NCI-H2196 treated with DMSO at 0.1 percent for 48 hours (cell line): Measurements from ENCODE around the gene AFTPH.

Experiments
- DNase-seq: peaks from one replicate; lab custom pipeline; 2025; ENCODE audit not compliant: unreplicated experiment; lab: John Stamatoyannopoulos, UW

The AFTPH gene

DNA sequence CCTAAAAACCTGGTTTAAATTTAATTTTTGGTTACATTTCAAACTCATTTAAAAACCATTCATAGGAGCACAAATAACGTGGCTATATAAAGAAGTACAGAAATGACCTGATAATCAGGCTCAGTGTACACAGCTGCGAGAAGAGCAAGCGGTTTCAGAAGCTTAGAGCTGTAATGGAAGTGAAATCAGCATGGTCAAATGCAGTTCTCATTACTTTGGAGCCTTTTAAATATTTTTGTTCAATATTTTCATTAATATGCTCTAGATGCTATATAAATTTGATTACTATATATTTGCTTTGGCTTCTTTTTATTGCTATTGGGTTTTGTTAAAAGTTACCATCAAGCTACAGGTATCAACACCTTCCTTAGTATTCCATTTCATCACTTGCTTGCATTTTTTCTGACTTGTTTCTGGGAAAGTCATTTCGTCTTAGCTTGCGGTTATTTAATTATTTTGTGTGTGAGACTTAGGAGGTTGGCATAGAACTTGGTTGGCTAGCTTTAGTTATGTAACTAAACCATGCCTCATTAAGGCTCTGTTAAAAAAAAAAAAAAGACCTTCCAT is 58.7 kb downstream of the AFTPH start:
- DNase-seq = no peak

DNA sequence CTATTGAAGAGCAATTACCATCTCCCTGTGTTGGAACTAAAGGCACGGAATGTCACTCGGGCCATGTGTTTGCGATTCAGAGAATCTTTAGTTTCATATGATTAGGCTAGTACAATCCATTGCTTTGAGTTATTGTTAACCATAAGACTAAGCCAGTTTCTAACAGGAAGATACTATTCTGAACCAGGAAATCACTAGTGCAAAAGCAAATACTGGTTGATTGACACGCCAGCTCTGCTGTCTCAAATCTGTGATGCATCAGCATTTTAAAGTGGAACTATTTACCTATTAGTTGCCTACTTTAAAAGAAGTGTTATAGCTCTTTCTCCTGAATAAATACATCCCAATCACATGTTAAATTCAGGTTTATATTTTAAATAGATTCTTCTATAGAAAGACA is 61.9 kb downstream of the AFTPH start:
- DNase-seq = no peak

DNA sequence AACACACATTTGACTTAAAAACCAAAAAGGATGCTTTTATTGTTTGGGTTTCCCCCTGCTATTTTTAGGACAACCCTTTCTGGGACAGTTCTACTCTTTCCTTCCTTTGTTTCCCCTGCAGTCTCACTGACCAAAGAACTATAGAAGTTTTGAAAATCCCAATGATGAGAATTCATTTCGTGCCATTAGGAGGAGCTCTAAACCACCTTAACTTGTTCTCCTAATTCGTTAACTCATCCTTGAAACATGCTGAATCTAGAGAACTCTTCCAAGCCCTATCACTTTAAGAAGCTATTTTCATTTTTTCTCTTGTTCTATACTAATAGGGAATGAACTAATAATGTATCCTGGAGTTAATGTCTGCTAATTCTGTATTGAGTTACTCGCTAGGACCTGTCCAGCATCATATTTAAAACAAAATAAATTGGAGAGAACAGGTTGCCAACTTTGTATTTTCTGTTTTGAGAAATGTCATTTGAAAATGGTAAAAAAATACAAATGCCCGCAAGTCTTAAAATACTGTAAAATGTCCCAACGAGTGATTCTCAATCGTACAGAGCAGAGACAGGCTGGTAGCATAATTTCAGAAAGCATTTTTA is 62.9 kb downstream of the AFTPH start:
- no peak for DNase-seq

DNA sequence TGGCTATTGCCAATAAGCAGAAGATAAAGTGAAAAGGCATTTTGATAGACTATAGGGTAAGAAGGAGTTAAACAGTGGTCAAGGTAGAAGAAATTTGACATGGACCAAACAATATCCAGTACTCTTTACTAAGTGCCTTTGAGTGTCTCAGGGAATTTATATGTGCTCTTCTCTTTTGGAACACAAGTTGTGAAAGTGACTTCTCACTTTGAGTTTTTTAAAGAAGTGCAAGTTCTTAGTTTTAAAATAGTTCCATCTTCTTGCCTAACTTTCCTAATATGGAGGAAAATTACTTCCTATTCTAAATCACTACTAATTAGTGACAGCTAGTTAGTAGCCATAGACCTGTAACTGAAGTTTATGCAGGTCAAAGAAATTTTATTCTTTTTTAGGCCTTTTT is 63.4 kb downstream of the AFTPH start:
- DNase-seq = no peak

DNA sequence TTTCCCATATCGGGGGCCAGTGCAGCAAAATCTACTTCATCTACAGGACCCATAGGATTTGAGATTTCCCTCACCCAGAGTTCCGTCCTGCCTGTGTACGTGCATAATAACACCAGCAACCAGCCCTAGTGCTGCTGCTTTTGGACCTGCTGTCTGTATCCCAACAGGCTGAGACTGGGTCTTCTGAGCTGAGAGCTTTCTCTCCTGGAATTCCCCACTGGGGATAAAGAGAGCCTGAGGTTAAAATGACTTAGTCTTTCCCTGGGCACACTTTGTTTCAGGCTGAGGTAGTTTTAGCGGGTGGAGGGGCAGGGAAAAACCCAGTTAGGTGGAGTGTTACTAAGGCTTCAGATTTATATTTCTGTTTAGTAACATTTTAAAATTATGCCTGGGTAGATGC is 67.1 kb downstream of the AFTPH start:
- no peak for DNase-seq

DNA sequence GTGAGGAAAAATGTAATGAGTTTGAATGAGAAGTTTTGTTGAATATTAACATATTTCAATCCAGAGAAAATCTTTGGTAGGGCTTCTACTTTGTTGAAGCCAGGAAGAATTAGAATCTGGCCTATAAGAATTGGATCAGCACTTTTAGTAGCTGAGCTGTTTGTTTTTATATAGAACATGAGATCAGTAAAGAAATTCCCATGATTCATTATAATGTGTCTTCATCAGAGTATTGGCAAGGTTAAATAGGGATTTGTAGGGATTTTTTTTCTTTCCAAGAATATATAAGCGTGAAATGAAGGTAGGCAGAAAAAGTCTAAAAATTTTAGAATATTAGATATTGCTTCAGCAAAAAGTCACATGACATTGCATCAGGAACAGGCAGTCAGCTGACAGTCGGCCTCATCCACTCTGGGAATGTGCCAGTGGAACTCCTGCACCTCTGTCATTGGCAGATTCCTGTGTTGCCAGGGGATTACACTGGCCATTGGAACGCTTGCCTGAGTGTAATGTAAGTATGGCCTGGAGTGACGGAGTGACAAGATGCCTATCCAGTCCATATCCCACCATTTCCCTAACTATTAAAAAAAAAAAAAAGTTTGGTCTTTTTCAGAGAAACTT is 69.0 kb downstream of the AFTPH start:
- DNase-seq = no peak

DNA sequence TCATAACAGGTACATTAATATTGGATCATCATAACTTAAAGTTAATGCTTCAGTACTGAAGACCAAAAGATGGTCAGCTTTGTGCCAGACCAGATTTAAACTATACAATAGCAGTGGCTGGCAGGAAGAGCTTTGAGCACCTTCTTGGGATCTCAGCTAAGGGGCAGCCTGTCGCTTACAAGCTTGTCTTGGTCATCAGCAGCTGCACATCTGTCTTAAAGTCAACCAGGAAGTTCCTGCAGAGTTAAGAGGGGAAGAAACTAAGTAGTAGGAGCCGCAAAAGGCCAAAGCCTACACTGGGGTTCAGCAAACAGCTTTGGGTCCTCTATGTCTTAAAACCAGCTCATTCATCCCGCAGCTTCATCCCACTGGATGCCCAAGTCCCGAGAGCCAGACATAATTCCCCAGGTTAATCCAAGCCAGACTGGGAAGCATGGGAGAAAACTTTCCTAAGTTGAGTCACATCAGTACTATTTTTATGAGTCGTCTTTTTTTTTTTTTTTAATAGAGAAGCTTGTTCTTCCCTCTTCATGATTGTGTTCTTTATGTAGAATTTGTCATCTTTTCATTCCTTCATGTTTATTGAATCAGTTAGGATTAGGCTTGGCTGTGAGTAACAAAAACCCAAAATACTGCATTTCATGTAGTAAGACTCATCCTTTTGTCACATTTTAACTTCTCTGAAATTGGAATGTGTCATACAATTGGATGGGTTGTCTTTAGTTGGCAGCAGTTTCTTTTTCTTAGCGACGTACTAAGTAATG is 70.3 kb downstream of the AFTPH start:
- no peak for DNase-seq

DNA sequence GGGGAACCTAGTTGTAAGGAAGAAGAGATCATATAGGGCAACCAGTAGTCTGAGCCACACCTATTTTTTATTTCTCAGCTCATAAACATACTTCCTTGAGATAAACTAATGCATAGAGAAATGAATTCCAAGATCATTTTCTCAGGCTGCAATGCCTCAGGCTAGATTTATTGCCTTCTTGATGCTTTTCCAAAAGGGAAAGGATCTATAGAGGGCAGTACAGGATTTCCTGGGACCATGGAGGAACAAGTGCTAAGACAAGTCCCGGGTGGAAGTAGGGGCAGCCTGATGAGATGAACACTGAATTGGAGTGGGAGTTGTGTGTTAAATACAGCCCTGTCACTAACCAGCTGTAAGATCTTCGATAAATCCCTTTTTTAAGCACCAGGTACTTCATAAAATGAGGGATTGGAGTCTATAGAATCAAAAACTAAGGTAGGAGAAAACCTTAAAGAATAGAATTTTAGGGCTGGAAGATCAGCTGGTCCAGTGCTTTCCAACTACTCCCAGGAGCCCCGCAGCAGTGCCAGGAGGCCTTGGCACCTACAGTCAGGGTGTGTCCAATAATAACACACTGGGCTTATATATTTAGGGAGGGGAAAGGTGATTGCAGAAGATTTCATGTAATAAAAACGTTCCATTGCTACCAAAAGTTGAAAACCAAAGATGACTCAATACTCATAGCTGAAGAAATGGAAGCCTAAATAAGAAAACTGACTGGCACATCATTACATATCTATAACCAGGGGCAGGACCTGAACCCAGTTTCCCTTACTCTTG is 71.5 kb downstream of the AFTPH start:
- DNase-seq = no peak

DNA sequence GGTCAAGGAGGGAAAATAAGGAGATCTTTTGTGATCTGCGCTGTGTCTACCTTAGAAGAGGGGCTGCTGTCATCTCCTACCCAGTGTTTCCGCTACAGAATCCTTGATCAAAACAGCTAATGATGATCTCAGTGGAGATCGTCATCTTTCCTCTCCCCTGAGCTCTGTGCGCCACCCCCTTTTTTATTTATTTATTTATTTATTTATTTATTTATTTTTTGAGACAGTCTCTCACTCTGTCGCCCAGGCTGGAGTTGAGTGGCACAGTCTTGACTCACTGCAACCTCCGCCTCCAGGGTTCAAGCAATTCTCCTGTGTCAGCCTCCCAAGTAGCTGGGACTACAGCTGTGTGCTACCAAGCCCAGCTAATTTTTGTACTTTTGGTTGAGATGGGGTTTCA is 74.1 kb downstream of the AFTPH start:
- DNase-seq = no peak

DNA sequence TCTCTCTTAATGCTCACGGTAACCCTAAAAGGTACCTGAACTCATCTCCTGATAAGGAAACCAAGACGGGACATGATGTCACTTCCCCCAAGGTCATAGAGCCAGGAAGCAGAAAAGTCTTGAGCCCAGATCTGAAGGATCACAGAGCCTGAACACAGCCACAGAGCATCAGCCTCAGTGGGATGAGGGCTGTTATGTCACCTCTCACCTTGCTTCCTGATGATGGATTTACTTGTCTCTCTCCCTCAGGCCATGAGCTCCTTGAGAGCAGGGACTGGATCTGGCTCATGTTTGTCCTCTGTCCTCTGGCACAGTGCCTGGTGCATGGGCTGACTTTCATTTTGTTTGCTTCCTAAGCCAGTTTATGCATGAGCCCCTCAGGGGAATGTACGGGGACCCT is 75.3 kb downstream of the AFTPH start:
- no peak for DNase-seq

DNA sequence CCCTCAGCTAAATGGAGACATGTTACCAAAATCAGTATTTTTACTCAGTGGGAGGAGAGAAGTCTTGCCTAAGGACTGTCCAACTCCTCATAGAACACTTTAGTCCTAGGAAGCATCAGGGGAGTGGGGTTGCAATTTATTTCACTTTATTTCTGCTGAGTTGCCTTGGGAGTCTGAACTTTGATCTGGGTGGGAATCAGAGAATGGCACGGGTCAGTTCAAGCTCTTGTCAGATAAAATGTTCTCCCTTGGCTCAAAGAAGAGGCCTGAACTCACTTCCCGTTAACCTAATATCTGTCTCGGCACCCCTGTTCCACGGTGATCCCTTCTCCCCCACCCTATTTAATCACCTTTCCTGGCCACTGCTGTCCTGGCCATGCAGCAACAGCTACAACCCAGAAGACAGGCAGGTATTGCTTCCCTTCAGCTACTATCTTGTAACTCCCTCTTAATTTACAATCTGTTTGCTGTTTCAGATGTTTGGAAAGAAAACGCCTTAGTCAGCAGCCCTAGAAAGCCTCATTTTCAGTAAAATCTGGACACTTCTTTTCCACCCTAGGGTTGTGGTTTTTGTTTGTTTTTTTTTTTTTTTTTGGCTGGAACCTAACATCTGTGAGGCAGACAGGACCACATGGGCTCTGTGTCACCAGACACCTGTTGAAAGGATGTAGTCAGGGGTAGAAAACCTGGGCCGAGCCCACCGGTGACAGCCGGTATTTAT is 77.1 kb downstream of the AFTPH start:
- DNase-seq = no peak

DNA sequence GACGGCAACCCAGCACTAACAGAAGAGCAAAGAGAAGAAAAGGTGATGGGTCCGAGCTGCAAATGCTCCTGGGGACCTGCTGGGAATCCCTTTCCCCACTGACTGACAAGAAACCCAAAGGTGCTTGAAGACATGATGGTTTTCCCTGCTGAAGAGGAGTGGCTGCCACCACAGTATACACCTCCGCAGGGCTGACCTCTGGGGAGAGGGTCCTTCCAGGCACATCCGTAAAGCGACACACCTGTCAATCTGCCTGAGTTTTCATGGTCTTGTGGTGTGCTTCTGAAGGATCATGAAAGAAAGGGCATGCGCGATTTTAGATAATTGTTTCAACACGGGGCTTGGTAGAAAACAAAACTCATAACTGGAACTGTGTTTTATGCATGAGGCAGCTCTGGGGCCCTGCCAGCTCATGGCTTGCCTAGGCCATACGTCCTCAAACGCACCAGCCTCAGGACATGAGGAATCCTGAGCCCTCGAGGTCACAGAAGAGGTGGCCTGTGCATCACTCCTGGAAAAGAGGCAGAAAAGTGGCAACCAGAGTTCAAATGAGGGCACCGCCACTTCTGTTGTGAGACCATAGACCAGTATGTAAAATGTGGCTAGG is 77.8 kb downstream of the AFTPH start:
- DNase-seq = no peak

DNA sequence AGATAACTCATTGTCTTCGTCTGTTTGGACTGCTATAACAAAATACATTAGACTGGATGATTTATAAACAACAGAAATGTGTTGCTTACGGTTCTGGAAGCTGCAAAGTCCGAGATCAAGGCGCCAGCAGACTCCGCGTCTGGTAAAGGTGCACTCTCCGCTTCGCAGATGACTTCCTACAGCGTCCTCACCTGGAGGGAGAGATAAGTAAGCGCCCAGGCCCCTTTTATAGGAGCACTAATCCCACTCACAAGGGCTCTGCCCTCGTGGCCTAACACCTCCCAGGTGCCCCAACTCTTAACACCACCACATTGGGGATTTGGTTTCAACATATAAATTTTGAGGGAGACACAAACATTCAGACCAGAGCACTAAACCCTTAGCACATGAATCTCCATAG is 78.3 kb downstream of the AFTPH start:
- DNase-seq = no peak

DNA sequence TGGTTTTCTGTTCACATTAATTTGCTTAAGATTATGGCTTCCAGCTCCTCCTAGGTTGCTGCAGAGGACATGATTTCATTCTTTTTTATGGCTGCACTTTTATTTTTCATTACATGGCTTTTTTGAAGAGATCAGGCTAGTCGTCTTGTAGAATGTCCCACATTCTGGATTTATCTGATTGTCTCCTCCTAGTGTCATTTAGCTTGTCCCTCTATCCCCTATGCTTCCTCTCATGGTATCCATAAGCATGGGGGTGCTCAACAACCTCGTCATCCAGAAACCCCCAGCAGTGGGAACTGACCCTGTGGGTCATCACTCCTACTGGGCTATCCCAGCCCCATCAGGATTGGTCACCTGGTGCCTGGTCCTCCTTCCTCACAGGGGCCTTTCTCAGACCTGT is 80.0 kb downstream of the AFTPH start:
- no peak for DNase-seq

DNA sequence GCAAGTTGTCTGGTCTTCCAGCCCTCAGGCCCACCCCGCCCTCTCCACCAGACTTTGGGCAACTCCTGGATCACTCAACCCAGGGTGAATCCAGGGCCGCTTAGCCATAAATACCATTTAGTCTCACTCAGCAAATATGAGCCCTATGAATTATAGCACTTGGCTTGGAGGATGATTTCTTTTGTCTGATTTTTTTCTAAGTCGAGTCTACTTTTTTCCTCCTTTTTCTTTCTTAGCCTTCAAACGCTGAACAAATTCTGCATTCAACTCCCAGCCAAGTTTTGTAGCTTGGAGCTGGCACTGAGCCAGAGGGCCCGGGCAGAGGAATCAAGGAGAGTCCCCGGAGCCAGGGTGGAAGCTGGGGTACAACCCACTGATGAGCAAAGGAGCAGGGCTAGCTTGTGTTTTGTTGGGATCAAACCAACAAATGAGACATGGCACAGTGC is 80.9 kb downstream of the AFTPH start:
- DNase-seq = no peak

DNA sequence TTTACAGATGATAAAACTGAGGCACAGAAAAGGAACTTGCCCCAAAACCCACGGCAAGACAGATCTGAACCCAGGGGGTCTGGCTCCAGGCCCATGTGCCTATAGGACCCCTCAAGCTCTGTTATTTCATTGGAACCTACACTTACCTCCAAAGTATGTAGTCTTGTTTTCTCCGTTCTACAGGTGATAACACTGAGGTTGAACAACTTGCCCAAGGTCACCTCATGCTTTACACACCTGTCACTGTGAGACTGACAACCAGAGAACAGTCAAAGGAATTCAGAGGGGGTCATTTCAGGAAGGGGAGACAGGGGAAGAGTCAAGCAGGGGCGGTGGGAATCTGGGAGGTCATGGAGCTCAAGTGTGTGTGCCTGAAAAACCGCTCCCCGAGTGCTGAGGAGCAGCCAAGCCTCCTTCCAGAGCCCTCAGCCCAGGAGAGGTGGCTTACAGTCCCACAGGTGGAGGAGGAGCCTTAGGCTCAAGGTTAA is 81.9 kb downstream of the AFTPH start:
- no peak for DNase-seq

DNA sequence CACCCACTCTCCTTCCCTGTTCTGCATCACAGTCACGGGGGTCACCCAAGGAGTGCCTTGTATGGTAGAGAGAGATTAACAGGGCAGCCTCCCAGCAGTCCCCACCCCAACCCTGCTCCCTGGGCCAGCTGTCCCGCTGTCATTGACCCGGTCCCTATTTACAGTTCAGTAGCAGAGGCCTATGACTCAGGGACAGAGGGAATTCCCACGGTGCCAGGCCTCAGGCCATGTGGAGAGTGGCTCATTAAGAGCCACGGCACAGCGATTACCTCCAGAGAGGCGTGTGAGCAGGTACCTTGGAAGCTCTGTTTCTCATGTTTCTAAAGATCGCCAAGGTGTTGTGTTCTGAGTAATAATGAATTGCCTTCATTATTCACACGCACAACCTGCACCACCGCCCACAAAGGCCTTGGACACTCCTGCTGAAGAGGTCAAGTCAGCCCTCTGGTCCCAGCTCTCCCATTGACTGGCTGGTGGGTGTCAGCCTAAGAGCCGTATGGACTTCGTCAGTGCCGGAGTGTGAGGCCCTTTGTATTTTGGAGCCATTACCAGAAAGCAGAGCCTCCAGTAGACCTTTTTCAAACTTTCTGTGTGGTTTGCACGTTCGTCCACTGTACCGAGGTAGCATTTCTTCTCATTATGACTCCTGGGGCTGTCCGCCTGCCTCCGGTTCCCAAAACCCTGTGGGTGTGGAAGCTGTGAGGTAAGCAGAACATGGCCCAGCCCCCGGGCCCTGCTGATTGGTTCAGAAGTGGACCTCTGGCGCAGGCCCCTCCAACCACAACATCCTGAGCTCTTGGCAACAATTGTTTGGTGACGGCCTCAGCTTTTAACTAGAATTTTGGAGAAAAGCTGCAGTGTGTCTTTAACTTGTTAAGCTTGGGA is 82.6 kb downstream of the AFTPH start:
- DNase-seq = no peak

DNA sequence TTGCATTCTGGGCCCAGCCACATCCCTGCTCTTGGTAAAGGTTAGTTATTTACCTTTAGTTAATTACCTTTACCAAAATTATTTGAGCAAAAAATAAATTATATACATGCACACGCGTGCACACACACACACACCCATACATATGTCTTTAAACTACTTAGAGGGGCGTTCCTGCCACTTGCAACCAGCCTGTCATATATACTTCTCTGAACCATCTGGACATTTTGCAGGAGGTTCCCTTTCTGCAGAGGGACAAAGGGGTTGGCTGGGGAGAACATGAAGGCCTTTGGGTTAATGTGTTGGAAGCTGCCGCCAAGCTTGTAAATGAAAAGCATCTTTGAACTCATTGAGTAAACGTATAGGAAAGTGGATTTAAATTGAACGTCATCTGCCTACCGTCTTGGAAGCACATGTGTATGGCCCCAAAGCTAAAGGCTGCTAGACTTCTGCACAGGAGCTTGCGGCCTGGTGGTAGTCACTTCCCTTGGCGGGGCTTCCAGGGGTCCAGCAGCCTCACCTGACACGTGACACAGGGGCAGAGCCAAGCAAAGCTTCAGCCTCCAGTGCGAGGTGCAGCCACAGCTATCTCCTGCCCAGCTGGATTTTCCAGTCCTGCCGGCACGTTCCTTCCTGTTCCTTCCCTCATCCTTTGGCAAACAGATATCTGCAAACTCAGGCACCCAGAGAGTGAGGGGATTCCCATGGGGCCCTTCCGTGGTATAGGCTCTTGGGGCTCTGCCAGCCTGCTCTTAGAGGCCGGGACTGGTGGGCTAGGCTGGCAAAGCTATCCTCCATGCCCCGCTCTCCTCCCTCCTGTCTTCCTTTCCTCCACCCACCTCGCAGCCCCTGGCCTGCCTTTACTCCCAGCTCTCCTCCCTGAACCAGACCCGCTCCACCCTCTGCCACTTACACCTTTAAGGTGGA is 83.5 kb downstream of the AFTPH start:
- no peak for DNase-seq
